Uterus (tissue), 4 donors: ENCODE data around the gene ATP8A2. TPM values are rescaled to one million over a fixed set of nuclear protein-coding genes. Genes with fewer than 3 reads are reported as not detected.

Source experiments
- DNase-seq, 2 donors: peaks; one replicate each; pipeline ENCODE4 v3.0.0-alpha.2; 2019 to 2020
- H3K27ac ChIP-seq, 2 donors: fragments of 200-600 bp; sonication (generic); 1 replicate in 1 of 2; 2 replicates in 1 of 2; pipeline ENCODE4 v1.5.1; 2016 to 2018
- H3K27me3 ChIP-seq, 2 donors: fragments of 200-600 bp; sonication (generic); one replicate each; pipeline ENCODE4 v1.5.1; 2018 to 2019; ENCODE audit warnings: control low read depth in 1 of 2
- H3K36me3 ChIP-seq, 2 donors: fragments of 200-600 bp; sonication (generic); one replicate each; pipeline ENCODE4 v1.5.1; 2019; ENCODE audit warnings: control low read depth in 1 of 2
- H3K4me1 ChIP-seq, 2 donors: fragments of 200-600 bp; sonication (generic); one replicate each; pipeline ENCODE4 v1.5.1; 2018 to 2019; ENCODE audit warnings: control low read depth in 1 of 2
- H3K4me3 ChIP-seq, 2 donors: fragments of 200-600 bp; sonication (generic); 1 replicate in 1 of 2; 2 replicates in 1 of 2; pipeline ENCODE4 v1.5.1; 2018 to 2019; ENCODE audit warnings: mild to moderate bottlenecking in 1 of 2
- H3K9me3 ChIP-seq, 2 donors: fragments of 200-600 bp; sonication (generic); one replicate each; pipeline ENCODE4 v1.5.1; 2019; ENCODE audit warnings: control low read depth in 1 of 2
- POLR2A ChIP-seq, 2 donors: fragments of 450-650 bp; IDR thresholded peaks; one replicate each; pipeline ENCODE4 v1.6.1; 2016; ENCODE audit warnings: antibody characterized with exemption in 2 of 2, mild to moderate bottlenecking in 1 of 2, moderate library complexity in 1 of 2
- intact Hi-C: fragments of 100-400 bp; cut with DNase I; formaldehyde crosslinking; loops from one replicate; pipeline ENCODE4 v1.15.1; 2023; ENCODE audit warnings: low total_unique reads
- total RNA-seq, 4 donors: library from RNA; depleted of rRNA in 3 of 4; stranded (reverse); fragments of >200 nt in 3 of 4; gene quantifications; one replicate each; pipeline versions ENCODE4 v1.1.0 to v1.2.4, GENCODE V29; 2014 to 2023
- TF ChIP-seq, protein P1 (sequence below), 4 experiments: fragments of 200-600 bp in 2 of 4; fragments of 450-650 bp in 2 of 4; sonication (generic) in 2 of 4; IDR thresholded peaks; one replicate each; pipeline ENCODE4 v1.5.1; 2016 to 2019; ENCODE audit warnings: antibody characterized with exemption in 4 of 4, mild to moderate bottlenecking in 2 of 4, moderate library complexity in 1 of 4
- donor health status: DM: yes; HTN: yes; CAD: no.

ATP8A2 gene
- total RNA-seq, 4 donors from 2014 or later, result 0.64 to 21.4 TPM; not detected in 2

DNA sequence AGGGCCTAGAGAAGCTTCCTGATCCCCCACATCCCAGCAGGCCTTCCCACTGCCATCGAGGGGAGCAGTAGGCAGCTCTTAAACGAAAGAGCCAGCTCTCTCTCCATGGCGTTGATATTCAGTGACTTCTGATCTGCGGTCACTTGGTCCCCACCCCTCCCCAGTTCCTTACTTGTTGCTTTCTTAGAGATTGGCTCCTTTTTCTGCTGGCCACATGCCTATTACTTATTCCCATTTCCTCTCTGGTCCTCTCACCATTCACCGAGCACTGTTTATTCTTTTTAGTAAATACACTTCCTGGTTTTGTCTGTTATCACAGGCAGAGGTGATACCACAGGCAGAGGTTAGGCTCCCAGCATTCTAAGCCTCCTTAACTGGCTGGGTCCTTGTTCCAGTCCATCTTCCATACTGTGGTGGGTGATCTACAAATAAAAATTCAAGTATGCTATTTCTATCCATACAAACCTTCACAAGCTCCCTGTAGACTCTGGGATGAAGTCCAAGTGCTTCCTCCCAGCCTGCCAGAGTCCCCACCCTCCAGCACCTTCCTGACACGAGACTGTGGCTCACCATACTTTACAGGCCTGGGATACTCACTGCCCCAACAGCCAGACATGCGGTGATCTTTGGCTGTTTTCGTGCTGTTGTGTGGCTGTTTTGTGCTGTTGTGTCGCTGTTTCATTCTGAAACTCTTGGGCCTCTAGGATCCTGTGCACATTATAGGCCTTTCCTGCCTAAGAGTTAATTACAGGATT, 315.9 kb downstream of the ATP8A2 start:
- Histone ChIP-seq H3K36me3 (no peaks in the 10 kb centered on the region), H3K4me1 (no peaks in the 10 kb centered on the region), H3K9me3 (no peaks in the 10 kb centered on the region), H3K27ac (no peak overlapping the region), H3K4me3 (no peak overlapping the region), H3K27me3 (no peaks in the 10 kb centered on the region)
- intact Hi-C loops, result no loop called here
- peak in 1 of 2 donors; percentile 15 for DNase-seq
- TF ChIP-seq, protein P1, sequence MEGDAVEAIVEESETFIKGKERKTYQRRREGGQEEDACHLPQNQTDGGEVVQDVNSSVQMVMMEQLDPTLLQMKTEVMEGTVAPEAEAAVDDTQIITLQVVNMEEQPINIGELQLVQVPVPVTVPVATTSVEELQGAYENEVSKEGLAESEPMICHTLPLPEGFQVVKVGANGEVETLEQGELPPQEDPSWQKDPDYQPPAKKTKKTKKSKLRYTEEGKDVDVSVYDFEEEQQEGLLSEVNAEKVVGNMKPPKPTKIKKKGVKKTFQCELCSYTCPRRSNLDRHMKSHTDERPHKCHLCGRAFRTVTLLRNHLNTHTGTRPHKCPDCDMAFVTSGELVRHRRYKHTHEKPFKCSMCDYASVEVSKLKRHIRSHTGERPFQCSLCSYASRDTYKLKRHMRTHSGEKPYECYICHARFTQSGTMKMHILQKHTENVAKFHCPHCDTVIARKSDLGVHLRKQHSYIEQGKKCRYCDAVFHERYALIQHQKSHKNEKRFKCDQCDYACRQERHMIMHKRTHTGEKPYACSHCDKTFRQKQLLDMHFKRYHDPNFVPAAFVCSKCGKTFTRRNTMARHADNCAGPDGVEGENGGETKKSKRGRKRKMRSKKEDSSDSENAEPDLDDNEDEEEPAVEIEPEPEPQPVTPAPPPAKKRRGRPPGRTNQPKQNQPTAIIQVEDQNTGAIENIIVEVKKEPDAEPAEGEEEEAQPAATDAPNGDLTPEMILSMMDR (IDR thresholded peaks at IDR 0.05), result no peak
- TF ChIP-seq POLR2A (IDR thresholded peaks at IDR 0.05), result no peak

- H3K36me3 ChIP-seq, result no peaks in the 10 kb centered on the region
- H3K27me3 ChIP-seq, result no peaks in the 10 kb centered on the region
- no peaks in the 10 kb centered on the region for H3K4me1 ChIP-seq
- TF ChIP-seq, protein P1 (IDR thresholded peaks at IDR 0.05), result no peak
- no peak for TF ChIP-seq POLR2A (IDR thresholded peaks at IDR 0.05)
- H3K9me3 ChIP-seq, result no peaks in the 10 kb centered on the region
- no peak overlapping the region for H3K27ac ChIP-seq
- H3K4me3 ChIP-seq, result no peak overlapping the region
- no peak for DNase-seq
- intact Hi-C loops, result no loop called here
Measured at GRCh38 chr13:25688536-25688935, 316.8 kb downstream of the ATP8A2 start.

DNA sequence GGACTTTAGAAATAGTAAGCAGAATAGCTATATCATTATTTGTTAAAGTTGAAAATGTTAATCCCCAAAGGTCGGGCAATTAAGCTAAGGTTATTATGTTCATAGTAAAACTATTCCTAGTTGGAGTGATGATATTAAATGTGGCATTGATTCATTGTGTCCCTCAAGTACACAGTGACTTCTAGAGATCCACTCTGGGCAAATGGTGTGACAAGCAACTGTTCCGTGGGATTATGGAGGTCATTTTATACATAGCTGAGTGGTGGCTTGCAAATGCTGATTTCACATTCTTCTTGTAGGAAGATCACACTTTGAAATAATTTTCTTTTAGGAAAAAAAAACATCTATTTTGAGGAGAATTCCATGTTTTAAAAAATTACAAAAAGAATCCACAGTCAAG, 317.8 kb downstream of the ATP8A2 start:
- no peak overlapping the region for H3K27ac ChIP-seq
- intact Hi-C loops, result no loop called here

DNA sequence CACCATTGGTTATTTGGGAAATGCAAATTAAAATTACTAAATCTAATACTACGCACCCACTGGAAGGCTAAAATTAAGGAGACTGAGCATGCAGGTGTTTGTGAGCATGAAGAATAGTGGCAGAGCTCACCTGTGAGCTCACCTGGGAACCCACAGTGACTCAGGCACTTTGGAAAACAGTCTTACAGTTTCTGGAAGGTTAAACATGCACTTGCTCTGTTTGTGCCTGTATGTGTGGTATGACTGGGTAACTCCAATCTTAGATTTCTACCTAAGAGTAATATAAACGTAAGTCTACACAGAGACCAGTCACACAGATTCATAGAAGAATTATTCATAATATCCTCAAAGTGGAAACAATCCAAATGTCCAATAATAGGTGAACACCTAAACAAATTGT, 318.8 kb downstream of the ATP8A2 start:
- Histone ChIP-seq H3K4me3 (no peak overlapping the region), H3K27me3 (no peaks in the 10 kb centered on the region), H3K4me1 (no peaks in the 10 kb centered on the region), H3K36me3 (no peaks in the 10 kb centered on the region), H3K27ac (no peak overlapping the region), H3K9me3 (no peaks in the 10 kb centered on the region)
- intact Hi-C loops, result no loop called here
- DNase-seq, result no peak
- TF ChIP-seq, protein P1 (IDR thresholded peaks at IDR 0.05), result no peak
- TF ChIP-seq POLR2A (IDR thresholded peaks at IDR 0.05), result no peak

More for the DNA sequence above, 317.8 kb downstream of the ATP8A2 start:
- H3K9me3 ChIP-seq, result no peaks in the 10 kb centered on the region
- H3K4me3 ChIP-seq, result no peak overlapping the region
- no peaks in the 10 kb centered on the region for H3K36me3 ChIP-seq
- DNase-seq, result no peak
- H3K4me1 ChIP-seq, result no peaks in the 10 kb centered on the region
- no peak for TF ChIP-seq POLR2A (IDR thresholded peaks at IDR 0.05)
- TF ChIP-seq, protein P1 (IDR thresholded peaks at IDR 0.05), result no peak
- no peaks in the 10 kb centered on the region for H3K27me3 ChIP-seq

- no peaks in the 10 kb centered on the region for H3K27me3 ChIP-seq
- intact Hi-C loops, result no loop called here
- H3K9me3 ChIP-seq, result no peaks in the 10 kb centered on the region
- H3K36me3 ChIP-seq, result no peaks in the 10 kb centered on the region
- H3K4me1 ChIP-seq, result no peaks in the 10 kb centered on the region
- H3K27ac ChIP-seq, result no peak overlapping the region
- H3K4me3 ChIP-seq, result no peak overlapping the region
- no peak for DNase-seq
- TF ChIP-seq, protein P1 (IDR thresholded peaks at IDR 0.05), result no peak
- no peak for TF ChIP-seq POLR2A (IDR thresholded peaks at IDR 0.05)
Measured at GRCh38 chr13:25691654-25692053, 319.9 kb downstream of the ATP8A2 start.
